ENCODE results near the gene P2RX7. TPM values are rescaled to one million over a fixed set of nuclear protein-coding genes. Genes with fewer than 3 reads are reported as not detected.

The P2RX7 gene
- polyA plus RNA-seq, 1 of the 3 experiments (the other 2 are of a cell fraction), result 0.43 TPM

DNA sequence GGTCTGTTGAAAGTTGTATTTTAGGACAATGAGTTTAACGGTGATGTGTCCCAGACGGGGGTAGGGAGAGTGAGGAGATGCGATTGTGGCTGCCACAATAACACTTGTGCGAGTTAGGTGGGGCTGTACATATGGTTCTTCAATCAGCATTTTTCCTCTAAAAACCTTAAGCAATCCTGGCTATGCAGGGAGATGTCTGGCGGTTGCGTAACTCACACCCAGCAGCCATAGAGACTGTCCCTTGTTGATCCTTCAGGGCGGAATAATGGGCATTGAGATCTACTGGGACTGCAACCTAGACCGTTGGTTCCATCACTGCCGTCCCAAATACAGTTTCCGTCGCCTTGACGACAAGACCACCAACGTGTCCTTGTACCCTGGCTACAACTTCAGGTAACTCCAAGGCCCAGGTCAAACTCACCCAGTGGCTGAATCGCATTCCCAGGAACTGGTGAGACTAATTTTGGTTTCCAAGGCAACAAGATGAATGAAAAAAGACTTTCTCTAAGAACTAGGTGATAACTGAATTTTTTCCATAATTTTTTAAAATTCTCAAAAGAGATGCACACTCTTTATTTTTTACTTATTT is 34.6 kb downstream of the P2RX7 start:
- no peak overlapping the region for H2AFZ ChIP-seq (ENCODE audit: low read depth)
- H3K27ac ChIP-seq (ENCODE audit: low read depth in 2 of 2, low read length in 1 of 2), result no peak overlapping the region
- TF ChIP-seq TEAD4 (IDR thresholded peaks at IDR 0.05; ENCODE audit: borderline replicate concordance, insufficient read depth), result no peak
- TF ChIP-seq, protein P1, sequence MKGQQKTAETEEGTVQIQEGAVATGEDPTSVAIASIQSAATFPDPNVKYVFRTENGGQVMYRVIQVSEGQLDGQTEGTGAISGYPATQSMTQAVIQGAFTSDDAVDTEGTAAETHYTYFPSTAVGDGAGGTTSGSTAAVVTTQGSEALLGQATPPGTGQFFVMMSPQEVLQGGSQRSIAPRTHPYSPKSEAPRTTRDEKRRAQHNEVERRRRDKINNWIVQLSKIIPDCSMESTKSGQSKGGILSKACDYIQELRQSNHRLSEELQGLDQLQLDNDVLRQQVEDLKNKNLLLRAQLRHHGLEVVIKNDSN (IDR thresholded peaks at IDR 0.05; ENCODE audit: borderline replicate concordance, low read depth), result no peak
- TF ChIP-seq FOSL2 (IDR thresholded peaks at IDR 0.05; ENCODE audit: borderline replicate concordance, low read depth), result no peak
- TF ChIP-seq, protein P2, sequence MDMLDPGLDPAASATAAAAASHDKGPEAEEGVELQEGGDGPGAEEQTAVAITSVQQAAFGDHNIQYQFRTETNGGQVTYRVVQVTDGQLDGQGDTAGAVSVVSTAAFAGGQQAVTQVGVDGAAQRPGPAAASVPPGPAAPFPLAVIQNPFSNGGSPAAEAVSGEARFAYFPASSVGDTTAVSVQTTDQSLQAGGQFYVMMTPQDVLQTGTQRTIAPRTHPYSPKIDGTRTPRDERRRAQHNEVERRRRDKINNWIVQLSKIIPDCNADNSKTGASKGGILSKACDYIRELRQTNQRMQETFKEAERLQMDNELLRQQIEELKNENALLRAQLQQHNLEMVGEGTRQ (IDR thresholded peaks at IDR 0.05; ENCODE audit: borderline replicate concordance, low read depth, low read length), result no peak
- TF ChIP-seq, protein P3, sequence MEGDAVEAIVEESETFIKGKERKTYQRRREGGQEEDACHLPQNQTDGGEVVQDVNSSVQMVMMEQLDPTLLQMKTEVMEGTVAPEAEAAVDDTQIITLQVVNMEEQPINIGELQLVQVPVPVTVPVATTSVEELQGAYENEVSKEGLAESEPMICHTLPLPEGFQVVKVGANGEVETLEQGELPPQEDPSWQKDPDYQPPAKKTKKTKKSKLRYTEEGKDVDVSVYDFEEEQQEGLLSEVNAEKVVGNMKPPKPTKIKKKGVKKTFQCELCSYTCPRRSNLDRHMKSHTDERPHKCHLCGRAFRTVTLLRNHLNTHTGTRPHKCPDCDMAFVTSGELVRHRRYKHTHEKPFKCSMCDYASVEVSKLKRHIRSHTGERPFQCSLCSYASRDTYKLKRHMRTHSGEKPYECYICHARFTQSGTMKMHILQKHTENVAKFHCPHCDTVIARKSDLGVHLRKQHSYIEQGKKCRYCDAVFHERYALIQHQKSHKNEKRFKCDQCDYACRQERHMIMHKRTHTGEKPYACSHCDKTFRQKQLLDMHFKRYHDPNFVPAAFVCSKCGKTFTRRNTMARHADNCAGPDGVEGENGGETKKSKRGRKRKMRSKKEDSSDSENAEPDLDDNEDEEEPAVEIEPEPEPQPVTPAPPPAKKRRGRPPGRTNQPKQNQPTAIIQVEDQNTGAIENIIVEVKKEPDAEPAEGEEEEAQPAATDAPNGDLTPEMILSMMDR (IDR thresholded peaks at IDR 0.05), result no peak
- no peak for TF ChIP-seq FOXM1 (IDR thresholded peaks at IDR 0.05; ENCODE audit: low read depth)
- no peak for TF ChIP-seq EZH2phosphoT487 (IDR thresholded peaks at IDR 0.05; ENCODE audit: borderline replicate concordance, low read depth)
- TF ChIP-seq ELF1 (IDR thresholded peaks at IDR 0.05), result no peak
- no peak for TF ChIP-seq FOXJ3 (CRISPR knock-in tag; IDR thresholded peaks at IDR 0.05)
- TF ChIP-seq, protein P4, sequence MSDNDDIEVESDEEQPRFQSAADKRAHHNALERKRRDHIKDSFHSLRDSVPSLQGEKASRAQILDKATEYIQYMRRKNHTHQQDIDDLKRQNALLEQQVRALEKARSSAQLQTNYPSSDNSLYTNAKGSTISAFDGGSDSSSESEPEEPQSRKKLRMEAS (IDR thresholded peaks at IDR 0.05; ENCODE audit: low read depth), result no peak
- TF ChIP-seq NRF1 (IDR thresholded peaks at IDR 0.05; ENCODE audit: low read depth, low read length), result no peak
- TF ChIP-seq RCOR1 (IDR thresholded peaks at IDR 0.05; ENCODE audit: low read length), result no peak
- TF ChIP-seq, protein P5, sequence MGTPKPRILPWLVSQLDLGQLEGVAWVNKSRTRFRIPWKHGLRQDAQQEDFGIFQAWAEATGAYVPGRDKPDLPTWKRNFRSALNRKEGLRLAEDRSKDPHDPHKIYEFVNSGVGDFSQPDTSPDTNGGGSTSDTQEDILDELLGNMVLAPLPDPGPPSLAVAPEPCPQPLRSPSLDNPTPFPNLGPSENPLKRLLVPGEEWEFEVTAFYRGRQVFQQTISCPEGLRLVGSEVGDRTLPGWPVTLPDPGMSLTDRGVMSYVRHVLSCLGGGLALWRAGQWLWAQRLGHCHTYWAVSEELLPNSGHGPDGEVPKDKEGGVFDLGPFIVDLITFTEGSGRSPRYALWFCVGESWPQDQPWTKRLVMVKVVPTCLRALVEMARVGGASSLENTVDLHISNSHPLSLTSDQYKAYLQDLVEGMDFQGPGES (IDR thresholded peaks at IDR 0.05; ENCODE audit: low read depth, low read length), result no peak
- no peak for TF ChIP-seq GABPA (IDR thresholded peaks at IDR 0.05; ENCODE audit: low read depth)
- TF ChIP-seq GATA2 (CRISPR knock-in tag; IDR thresholded peaks at IDR 0.05), result no peak
- no peak for TF ChIP-seq EP300 (IDR thresholded peaks at IDR 0.05; ENCODE audit: borderline replicate concordance in 1 of 2, low read depth in 1 of 2, low read length in 1 of 2)
- TF ChIP-seq SMC3 (IDR thresholded peaks at IDR 0.05; ENCODE audit: low read depth, low read length), result no peak
- TF ChIP-seq, protein P6, sequence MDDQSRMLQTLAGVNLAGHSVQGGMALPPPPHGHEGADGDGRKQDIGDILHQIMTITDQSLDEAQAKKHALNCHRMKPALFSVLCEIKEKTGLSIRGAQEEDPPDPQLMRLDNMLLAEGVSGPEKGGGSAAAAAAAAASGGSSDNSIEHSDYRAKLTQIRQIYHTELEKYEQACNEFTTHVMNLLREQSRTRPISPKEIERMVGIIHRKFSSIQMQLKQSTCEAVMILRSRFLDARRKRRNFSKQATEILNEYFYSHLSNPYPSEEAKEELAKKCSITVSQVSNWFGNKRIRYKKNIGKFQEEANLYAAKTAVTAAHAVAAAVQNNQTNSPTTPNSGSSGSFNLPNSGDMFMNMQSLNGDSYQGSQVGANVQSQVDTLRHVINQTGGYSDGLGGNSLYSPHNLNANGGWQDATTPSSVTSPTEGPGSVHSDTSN (IDR thresholded peaks at IDR 0.05), result no peak
- TF ChIP-seq JUND (IDR thresholded peaks at IDR 0.05), result no peak
- H3K79me2 ChIP-seq (ENCODE audit: insufficient read depth), result no peaks in the 10 kb centered on the region
- no peak for DNase-seq
- no peaks in the 10 kb centered on the region for H3K27me3 ChIP-seq (ENCODE audit: insufficient read depth)
- POLR2A ChIA-PET, result interaction anchor here (0.6 kb wide), 1 partner anchor 490 kb away, joined by 3 read pairs; no protein-coding TSS in a partner anchor
- H3F3A ChIP-seq (replicated peaks; ENCODE audit: insufficient read depth), result no peaks in the 10 kb centered on the region
- WGBS (ENCODE audit: low lambda C conversion rate), result 79% methylated on average over 11 of the region's 14 CpGs
- no peak overlapping the region for H3K4me2 ChIP-seq
- no peak overlapping the region for H3K4me3 ChIP-seq (ENCODE audit: low read depth in 2 of 2, low read length in 1 of 2)
- CTCF ChIA-PET, result no interaction called here
- no peaks in the 10 kb centered on the region for H3K36me3 ChIP-seq (replicated peaks in 1 of 2; ENCODE audit: control insufficient read depth in 1 of 2, insufficient read depth in 2 of 2, low read length in 1 of 2)
- no peaks in the 10 kb centered on the region for H3K4me1 ChIP-seq (ENCODE audit: control insufficient read depth in 1 of 2, insufficient read depth in 2 of 2, low read depth in 1 of 2, low read length in 1 of 2)
- no peaks in the 10 kb centered on the region for H4K20me1 ChIP-seq (ENCODE audit: insufficient read depth)
- H3K9me2 ChIP-seq, result no peaks in the 10 kb centered on the region
- H3K9ac ChIP-seq, result no peak overlapping the region
- H3K9me3 ChIP-seq, result no peaks in the 10 kb centered on the region
